GM19397 (cell line): ENCODE measurements around the gene BRCA1.

ENCODE experiments used
- ATAC-seq: cut with Tn5 transposase; IDR thresholded peaks from one replicate; pipeline ENCODE4 v1.9.1; 2021; ENCODE audit warnings: mild to moderate bottlenecking, moderate library complexity; ENCODE audit not compliant: unreplicated experiment

BRCA1 gene

DNA sequence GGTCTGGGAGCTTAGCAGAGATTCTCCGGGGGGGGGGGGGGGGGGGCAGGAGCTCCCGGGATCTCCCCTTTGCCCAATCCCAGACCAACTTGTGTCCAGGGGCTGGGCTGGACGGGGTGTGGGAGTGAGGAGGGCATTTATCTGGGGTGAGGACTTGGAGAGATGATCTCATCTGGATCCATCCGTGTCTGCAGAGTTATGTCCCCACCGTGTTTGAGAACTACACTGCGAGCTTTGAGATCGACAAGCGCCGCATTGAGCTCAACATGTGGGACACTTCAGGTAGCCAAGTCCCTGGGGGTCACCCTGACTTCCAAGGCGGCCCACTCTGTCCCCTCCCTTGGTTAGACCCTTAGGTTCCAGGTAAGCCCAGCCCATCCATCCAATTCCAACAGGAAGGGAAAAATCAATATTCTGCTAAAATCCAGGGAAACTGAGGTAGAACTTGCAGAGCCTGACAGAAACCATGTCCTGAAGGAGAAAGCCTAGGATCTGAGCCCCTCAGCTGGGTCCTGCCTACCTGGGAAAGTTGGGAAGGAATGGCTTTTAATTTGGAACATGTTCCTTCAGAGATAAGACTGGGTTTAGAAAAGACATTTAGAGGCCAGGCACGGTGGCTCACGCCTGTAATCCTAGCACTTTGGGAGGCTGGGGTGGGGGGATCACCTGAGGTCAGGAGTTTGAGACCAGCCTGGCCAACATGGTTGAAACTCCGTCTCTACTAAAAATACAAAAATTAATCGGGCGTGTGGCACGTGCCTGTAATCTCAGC lies 99.2 kb downstream of the BRCA1 start:
- no peak for ATAC-seq

DNA sequence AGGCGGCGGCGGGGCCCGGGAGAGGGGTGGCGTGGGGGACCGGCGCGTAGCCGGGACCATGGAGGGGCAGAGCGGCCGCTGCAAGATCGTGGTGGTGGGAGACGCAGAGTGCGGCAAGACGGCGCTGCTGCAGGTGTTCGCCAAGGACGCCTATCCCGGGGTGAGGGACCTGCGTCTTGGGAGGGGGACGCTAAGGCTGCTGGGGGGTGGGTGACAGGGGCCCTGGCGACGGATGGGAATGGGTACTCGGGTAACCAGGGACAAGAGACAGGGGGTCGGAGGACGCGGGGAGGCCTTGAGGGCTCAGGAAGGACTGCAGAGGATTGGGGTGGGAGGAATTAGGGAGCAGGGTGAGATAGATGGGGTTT lies 99.9 kb downstream of the BRCA1 start:
- no peak for ATAC-seq

DNA sequence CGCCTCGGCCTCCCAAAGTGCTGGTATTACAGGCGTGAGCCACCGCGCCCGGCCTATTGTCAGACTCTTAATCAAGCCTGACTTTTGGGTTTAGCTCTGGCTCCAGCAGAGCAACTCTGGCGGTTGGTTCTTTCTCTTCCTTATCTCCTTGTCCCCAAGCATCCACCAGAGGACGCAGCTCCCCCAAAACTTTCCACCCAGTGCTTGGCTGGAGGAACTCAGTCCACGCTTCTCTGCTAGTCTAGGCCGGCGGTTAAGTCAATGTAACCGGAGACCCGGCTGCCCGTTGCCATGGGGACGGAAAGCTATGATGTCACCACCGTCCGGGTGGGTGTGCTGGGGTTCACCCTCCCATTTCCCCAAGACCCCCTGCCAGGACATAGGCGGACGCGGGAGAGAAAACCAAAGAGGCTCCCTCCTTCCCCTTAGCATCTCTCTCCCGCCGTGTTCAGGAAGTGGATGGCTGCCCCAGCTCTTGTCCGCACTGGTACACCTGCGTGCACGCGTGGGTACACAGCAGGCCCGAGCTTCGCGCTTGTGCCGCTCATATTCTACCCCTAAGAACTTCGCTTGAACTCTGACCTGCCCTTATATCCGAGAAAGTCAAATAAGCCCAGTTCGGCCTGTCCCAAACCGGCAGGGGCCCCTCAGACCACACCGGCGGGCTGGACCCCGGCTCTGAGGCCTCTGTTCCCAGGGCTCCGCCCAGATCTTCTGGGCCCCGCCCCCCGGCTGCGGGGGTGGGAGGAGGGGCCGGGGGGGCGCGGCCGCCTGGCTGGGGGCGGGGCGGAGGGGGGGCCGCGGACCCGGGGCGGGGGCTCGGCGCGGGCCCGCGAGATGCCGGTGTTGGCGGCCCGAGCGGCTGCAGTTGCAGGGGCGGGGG lies 100.5 kb downstream of the BRCA1 start, which contains the start of gene RND2:
TSS of gene RND2 (plus strand) at position 825 of the 883 bp plus-strand sequence. CDS start 117 bp downstream, outside the sequence.
- ATAC-seq, result no peak

DNA sequence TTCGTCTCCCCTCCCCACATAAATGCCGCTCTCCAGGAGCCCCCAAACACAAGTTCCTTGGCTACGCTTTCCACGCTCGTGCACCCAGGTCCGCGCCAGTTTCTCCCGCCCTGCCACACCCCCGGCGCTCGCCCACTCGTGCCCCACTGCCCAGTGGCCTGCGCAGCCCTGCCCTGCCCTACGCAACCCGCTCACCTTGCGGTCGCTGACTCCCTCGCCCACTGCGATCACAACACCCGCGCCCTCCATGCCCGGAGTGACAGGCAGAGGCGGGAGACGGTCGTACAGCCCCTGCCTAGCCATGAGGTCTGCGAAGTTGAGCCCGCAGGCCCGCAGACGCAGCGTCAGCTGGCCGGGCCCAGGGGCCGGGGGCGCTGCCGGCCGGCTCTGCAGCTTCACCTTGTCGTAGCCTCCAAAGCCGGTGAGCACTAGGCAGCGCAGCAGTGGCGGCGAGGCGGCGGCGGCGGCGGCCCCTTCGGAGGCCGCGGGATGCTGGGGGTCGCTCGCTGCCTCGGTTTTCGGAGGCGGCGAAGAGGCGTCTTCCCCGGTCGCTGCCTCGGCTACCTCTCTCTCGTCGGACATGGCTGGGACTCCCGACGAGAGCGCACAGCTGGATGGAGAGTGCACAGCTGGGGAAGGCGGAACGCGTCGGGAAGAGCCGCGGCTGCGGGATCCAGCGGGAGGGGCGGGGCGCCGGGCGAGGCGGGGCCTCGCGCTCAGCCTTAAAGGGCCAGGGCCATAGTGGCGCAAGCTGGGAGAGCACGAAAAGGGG lies 103.2 kb downstream of the BRCA1 start, which contains the start of gene VAT1:
TSS of gene VAT1 (minus strand) at position 645 of the 772 bp plus-strand sequence. CDS start at position 582, 63 bp downstream.
- ATAC-seq, result peak; percentile 49

DNA sequence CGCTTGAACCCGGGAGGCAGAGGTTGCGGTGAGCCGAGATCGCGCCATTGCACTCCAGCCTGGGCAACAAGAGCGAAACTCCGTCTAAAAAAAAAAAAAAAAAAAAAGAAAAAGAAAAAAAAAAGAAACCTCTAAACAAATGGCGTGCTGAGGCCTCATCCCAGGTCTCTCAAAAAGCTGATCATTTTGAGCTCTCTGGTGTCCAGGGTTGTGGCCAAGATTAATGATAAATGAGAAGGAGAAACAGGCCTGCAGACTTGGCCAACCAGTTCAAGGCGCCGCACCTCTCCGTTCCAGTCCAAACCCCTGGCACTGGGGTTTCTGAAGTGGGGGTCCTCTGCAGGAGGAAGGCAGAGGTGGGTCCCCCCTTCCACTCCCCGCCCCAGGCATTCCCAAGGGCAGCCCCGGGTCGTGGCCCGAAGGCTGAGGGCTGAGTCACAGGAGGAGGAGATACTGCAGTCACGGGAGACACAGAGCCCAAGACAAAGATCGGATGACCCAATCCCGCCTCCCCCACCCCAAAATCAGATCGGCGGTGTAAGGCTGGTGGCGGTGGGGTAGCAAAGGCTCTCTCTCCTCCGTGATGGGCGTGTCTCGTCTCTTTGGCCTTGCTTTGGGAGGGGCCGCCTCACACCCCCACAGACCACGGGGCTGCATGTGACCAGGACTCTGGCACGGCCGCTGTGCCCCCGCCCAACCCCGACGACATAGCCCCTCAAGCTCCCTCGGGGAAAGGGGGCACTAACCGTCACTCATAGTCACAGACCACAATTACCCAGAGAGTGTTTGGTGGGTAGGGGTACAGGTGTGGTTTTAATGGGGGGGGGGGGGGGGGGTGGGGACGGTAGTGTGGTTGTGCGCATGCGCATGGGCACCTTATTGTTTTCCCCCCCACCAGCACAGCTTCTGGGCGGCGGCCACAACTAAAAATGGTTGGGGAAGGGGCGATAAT lies 104.1 kb downstream of the BRCA1 start:
- ATAC-seq, result no peak

DNA sequence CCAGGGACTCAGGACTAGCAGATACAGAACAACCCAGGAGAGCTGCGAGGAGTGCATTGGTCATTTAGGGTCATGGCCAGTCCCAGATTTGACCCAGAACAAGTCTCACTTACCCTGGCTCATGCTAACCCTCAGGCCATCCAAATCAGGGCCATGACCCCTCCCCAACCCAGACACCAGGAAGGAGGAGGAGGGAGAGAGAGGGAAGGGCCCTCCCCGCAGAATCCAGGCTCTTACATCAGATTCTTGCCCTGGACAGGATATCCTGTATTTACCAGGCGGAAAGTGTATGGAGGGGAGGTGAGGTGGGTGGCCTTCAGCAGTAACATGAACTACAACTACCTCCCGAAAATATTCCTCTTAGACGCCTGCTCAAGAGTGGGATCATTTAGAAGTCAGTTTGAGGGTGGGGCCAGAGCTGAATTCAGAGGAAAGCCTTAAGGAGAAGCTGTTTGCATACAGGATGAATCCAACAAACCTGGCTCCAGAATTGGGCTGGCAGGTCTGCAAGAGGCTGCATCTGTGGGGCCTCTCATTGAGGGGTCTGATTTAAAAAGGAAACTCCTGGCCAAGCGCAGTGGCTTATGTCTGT lies 105.0 kb downstream of the BRCA1 start:
- no peak for ATAC-seq

DNA sequence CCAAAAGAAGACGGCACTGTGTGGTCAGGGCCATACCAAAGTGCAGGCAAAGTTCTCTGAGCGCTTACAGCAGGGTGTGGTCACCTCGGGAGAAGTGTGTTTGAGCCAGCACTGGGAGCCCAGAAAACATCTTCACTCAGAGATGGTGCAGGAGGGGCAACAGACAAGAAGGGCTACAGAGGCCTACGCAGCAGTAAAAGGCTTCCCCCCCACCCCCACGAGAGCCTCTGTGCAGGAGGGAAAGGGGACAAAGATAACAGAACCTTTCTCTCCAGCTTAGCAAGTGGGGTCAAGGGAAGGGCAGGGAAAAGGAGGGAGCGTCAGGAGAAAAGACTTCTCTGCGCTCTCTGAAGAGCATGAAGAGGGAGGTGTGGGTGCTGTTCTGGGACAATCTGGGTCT lies 105.7 kb downstream of the BRCA1 start:
- ATAC-seq, result no peak

DNA sequence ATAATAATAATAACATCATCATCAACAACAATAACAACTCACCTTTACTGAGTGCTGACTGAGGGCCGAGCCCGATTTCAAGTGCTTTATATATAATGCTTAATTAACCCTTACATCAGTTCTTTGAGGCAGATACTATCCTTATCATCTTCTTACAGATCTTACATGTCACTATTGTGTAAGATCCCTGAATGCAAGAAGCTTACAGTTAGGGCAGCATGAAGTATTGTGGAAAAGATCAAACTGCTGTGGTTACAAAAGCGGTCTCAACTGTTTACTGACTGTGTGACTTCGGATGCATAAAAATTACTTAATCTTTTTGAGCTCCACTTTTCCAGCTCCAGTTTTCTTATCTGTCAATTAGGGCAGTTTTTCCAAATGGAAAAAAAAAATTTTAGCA lies 106.2 kb downstream of the BRCA1 start:
- no peak for ATAC-seq

DNA sequence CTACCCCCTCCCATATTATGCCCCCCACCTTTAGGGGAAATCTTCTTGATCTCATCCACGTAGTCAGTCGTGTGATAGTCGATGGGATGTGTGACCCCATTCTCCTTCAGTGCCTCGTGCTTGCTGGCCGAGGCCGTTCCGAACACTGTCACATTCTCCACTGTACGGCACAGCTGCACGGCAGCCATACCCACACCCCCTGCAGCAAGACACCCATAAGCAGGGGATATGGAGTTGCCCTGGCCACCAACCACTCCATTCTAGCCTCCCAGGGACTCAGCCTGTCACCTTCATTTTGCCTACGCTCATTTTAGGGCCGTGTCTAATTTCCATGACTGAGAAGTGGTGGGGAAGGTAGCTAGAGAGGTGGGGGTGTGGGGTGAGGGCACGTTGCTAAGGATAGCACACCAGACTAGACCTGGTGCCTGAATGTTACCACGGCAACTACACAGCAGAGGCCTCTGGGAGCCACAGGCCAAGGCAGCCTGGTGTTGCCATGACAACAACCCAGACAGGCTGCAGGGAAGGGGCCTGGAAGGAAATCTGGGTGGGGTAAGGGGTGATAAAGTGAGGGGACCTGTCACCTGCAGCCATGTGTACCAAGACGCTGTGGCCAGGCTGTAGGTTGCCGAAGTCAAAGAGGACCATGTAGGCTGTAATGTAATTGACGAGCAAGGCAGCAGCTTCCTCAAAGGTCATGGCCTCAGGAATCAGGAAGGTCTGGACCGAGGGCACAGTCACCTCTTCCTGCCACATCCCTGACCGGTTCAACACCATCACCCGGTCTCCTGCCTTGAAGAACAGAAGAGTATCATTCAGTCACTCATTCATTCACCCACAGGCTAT lies 106.9 kb downstream of the BRCA1 start:
- no peak for ATAC-seq

DNA sequence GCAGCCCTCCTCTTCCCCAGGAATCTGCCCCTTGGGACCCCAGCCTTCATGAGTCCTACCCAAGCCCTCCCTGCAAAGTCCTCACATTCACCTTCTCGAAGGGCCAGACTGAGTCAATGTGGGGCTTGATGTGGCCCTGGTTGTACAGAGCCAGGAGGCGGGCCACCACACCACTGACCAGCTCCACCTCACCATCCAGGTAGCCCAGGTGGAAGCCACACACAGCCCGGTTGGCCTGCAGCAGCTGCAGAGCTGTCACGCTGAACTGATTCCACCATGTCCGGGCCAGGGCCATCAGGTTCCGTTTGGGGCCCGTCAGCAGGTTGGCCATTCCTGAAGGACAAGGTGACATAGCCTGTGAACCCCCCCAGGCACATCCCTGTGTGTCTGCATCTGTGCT lies 108.9 kb downstream of the BRCA1 start:
- no peak for ATAC-seq

DNA sequence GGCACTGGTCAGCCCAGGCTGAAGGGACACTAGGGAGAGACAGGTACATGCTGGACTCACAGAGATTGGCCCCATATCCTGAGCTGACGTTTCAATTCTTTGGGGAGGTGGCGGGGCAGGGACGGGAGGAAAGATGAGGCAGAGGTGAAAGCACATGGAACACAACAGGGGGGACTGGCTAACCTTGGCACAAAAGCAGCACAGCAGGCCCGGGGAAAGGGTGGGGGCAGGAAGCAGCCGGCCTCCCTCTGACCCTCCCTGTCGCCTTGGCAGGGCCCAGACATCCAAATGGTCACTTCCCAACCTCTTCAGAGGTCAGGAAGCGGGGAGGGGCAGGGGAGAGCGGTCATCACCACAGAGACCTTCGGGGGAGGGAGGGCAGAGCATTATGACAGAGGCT lies 109.6 kb downstream of the BRCA1 start:
- ATAC-seq, result no peak

DNA sequence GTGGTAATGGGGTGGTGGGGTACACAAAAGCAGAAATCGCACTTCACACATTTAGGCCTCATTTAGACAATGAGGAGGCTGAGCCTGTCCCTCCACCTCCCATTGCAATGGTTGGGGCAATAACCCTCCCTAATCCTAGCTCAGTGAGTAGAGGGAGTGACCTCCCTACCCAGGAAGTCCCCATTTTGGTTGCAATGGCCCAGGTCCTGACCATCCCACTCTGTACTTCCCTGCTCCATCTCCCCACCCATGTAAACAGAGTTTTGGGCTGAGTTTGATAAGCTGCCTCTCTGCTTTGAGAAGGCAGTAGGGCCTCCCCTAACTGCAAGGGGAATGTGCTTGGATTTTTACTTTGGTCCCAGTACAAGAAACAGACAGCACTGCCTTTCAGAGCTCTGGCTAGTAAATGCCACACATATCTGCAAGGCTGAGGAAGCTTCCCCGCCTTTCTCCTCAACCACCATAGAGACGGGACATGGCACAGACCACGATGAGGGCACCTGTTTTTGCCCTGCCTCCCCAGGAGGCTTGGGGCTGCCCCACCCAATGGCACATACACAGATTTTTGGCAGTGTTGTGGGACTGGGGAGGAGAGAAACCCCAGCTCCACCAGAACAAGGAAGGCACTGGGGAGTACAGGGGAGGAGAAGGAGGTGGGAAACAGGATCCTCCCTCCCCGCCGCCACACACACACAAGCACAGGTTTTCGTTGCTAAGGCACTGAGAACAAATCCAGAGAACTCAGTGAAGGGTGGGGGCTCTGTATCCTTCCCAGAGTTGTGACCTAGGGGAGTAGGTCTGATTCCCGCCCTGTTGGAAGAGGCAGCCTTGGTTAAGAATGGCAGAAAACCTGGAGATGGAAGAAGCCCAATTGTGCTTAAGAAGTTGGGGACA lies 110.3 kb downstream of the BRCA1 start:
- ATAC-seq, result no peak

DNA sequence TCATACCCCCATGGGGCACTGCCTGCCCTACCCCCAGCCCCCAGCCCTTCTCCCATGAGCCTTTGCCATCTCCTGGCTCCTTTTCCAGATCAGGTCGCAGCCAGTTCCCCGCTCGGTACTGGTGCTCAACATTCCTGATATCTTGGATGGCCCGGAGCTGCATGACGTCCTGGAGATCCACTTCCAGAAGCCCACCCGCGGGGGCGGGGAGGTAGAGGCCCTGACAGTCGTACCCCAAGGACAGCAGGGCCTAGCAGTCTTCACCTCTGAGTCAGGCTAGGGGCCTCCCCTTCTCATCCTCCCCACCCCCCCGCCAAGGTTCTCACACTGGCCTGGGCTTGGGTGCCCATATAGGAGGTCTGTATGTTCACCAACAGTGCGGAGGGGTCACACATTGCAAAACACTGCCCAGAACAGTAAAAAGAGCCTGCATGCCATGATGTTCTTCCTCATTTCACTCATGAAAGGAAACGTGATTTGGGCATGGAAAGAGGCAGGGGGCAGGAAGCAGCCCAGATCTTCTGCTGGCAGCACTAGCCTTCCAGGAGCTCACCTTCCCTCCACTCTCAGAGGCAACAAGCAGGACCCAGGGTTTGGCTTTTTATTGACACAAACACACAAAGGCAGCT lies 111.0 kb downstream of the BRCA1 start:
- ATAC-seq, result no peak

DNA sequence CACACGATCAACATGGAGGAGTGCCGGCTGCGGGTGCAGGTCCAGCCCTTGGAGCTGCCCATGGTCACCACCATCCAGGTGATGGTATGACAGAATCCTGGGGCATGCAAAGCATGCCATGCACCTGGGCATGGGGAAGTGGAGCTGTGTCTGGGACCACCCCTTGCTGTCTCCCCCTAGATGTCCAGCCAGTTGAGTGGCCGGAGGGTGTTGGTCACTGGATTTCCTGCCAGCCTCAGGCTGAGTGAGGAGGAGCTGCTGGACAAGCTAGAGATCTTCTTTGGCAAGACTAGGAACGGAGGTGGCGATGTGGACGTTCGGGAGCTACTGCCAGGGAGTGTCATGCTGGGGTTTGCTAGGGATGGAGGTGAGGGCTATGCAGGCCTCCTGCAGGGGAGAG lies 111.9 kb downstream of the BRCA1 start:
- no peak for ATAC-seq

DNA sequence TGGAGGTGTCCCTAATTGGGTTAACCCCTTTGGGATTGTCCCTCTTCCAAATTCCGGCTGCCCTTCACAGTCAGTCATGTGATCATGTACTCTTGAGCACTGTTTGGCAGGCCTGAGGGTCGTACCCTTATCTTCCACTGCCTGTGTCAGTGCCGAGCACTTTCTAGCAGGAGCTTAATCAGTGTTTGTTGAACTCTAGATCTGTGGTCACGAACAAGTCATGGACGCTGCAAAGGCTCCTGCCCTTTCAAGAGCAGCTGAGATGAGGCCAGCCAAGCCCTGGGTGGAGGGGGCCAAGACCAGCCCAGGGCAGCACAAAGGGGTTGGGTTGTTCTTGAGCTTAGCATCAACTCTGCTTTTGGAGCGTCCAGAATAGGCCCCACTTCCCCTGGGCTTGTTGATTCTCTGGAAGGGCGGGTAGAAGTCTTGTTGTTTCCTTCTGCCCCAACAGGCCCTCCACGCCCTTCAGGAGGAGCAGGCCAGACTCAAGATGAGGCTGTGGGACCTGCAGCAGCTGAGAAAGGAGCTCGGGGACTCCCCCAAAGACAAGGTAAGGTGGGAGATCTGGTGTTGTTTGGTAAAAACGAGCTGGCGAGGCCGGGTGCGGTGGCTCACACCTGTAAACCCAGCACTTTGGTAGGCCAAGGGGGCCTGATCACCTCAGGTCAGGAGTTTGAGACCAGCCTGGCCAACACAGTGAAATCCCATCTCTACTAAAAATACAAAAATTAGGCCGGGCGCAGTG lies 113.3 kb downstream of the BRCA1 start:
- no peak for ATAC-seq

DNA sequence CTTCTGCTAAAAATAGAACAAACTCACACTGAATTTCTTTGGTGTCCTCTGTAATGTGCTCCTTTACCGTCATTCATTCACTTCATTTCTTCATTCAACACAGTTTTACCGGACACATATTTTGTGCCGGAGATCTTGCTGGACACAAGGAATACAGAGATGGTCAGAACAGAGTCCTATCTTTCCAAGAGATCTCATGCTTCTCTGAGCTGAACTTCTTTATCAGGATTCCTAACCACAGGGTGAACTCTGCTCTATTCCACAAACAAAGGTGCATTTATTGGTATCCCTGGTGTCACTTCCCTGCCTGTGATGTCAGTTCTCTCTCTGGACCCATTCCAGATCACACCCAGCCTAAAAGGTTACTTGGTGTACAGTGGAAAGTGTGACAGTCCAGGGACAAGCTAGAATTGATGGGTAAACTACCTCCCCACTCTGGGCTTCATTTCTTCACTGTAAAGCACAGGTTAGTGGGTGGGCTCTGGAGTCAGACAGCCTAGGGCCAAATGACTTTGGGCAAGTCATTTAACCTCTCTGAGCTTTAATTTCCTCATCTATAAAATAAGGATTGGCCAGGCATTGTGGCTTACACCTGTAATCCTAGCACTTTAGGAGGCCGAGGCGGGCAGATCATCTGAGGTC lies 114.4 kb downstream of the BRCA1 start:
- no peak for ATAC-seq
